Karpas-422 (cell line): ENCODE results near the gene TM9SF3. TPM values are rescaled to one million over a fixed set of nuclear protein-coding genes. Genes with fewer than 3 reads are reported as not detected.
"Not testable (repeated sequence)": the region's sequence is repeated elsewhere in the genome, so short reads cannot be mapped to it uniquely, and the experiment has no call there.

Experiments
- DNase-seq: peaks from one replicate; pipeline ENCODE4 v3.0.0-alpha.2; 2015
- H2AFZ ChIP-seq: fragments of 200-600 bp; sonication (generic); 2 replicates; pipeline ENCODE4 v1.6.1; 2014; ENCODE audit warnings: antibody characterized with exemption, low read length, mixed read lengths
- H3K27ac ChIP-seq: fragments of 200-600 bp; sonication (generic); 2 replicates; pipeline ENCODE4 v1.5.1; 2014; ENCODE audit warnings: mild to moderate bottlenecking, low read length, moderate library complexity
- H3K27me3 ChIP-seq: fragments of 200-600 bp; sonication (generic); 2 replicates; pipeline ENCODE4 v1.6.1; 2014; ENCODE audit warnings: low read length, mixed read lengths
- H3K36me3 ChIP-seq: fragments of 200-600 bp; sonication (generic); 2 replicates; pipeline ENCODE4 v1.6.1; 2014; ENCODE audit warnings: low read length, mixed read lengths; ENCODE audit not compliant: insufficient read depth
- H3K4me1 ChIP-seq: fragments of 200-600 bp; sonication (generic); 2 replicates; pipeline ENCODE4 v1.6.1; 2014; ENCODE audit warnings: mild to moderate bottlenecking, low read length, mixed read lengths
- H3K4me2 ChIP-seq: fragments of 200-600 bp; sonication (generic); 2 replicates; pipeline ENCODE4 v1.6.1; 2014; ENCODE audit warnings: low read length, low read depth, mild to moderate bottlenecking; ENCODE audit not compliant: poor library complexity, severe bottlenecking
- H3K4me3 ChIP-seq: fragments of 200-600 bp; sonication (generic); 2 replicates; pipeline ENCODE4 v1.5.1; 2014; ENCODE audit warnings: mild to moderate bottlenecking, antibody characterized with exemption, low read length, mixed read lengths
- H3K79me2 ChIP-seq: fragments of 200-600 bp; sonication (generic); 2 replicates; pipeline ENCODE4 v1.6.1; 2014; ENCODE audit warnings: mild to moderate bottlenecking, low read length, mixed read lengths
- H3K9ac ChIP-seq: fragments of 200-600 bp; sonication (generic); 2 replicates; pipeline ENCODE4 v1.6.0; 2014; ENCODE audit warnings: low read length
- H3K9me2 ChIP-seq: fragments of 200-600 bp; sonication (generic), shearing (Covaris generic); replicated peaks from 2 replicates; pipeline ENCODE4 v1.6.0; 2014; ENCODE audit warnings: mild to moderate bottlenecking, low read length, moderate library complexity; ENCODE audit not compliant: insufficient read depth
- H3K9me3 ChIP-seq: fragments of 300-700, 200-600 bp; sonication (generic); 2 replicates; pipeline ENCODE4 v1.6.1; 2014; ENCODE audit warnings: low read length, mixed read lengths
- H4K20me1 ChIP-seq: fragments of 200-600 bp; sonication (generic); 2 replicates; pipeline ENCODE4 v1.6.1; 2014; ENCODE audit warnings: mild to moderate bottlenecking, antibody characterized with exemption, low read length, low read depth; ENCODE audit not compliant: insufficient read depth
- total RNA-seq: library from RNA; depleted of rRNA; stranded (reverse); fragments of >200 nt; shearing (Covaris generic); gene quantifications from 2 replicates; pipeline ENCODE4 v1.2.3, GENCODE V29; 2014; ENCODE audit warnings: low replicate concordance

TM9SF3 gene
- total RNA-seq, 1 experiment from 2014 or later: 32.5 TPM

DNA sequence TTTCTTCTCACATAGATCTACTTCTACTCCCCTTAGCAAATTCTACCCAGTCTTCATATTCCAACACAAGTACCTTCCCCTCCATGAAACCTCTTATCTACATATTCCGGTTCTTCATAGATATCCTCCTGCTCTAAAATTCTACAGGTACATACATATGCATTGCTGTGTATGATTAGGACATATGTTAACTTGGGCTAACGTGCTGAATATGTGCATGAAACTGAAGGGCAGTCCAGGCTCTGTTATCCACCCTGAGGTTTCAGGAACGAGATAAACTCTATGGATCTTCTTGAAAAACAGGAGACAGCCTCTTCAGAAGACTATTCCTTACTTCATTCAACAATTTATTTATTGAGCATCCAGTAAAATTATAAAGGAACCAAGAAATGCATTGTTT lies 31.5 kb downstream of the TM9SF3 start:
- Histone ChIP-seq H3K27ac (no peak overlapping the region), H3K79me2 (peaks cover 14% of the 10 kb centered on the region), H3K9me2 (no peaks in the 10 kb centered on the region), H3K4me2 (no peak overlapping the region), H3K9ac (no peak overlapping the region), H3K9me3 (no peaks in the 10 kb centered on the region), H3K36me3 (peaks cover 8% of the 10 kb centered on the region; the same call in 1 of the 2 replicates), H3K27me3 (no peaks in the 10 kb centered on the region), H3K4me1 (no peaks in the 10 kb centered on the region), H3K4me3 (no peak overlapping the region), H4K20me1 (no peaks in the 10 kb centered on the region), H2AFZ (no peak overlapping the region)
- DNase-seq: no peak

DNA sequence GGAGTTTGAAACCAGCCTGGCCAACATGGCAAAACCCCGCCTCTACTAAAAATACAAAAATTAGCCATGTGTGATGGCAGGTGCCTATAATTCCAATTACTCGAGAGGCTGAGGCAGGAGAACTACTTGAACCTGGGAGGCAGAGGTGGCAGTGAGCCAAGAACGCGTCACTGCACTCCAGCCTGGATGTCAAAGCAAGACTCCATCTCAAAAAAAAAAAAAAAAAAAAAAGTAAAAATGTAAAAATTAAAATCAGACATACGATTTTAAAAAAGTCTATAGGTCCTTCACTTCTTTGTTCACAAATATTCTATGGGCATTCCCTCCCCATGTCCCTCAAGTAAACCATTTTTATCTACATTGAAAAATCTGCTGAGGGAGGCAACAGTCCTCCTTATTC lies 38.2 kb downstream of the TM9SF3 start:
- peaks cover 25% of the 10 kb centered on the region for H3K79me2 ChIP-seq
- no peaks in the 10 kb centered on the region for H3K9me3 ChIP-seq
- no peak overlapping the region for H2AFZ ChIP-seq
- no peaks in the 10 kb centered on the region for H3K9me2 ChIP-seq
- no peaks in the 10 kb centered on the region for H4K20me1 ChIP-seq
- no peaks in the 10 kb centered on the region for H3K4me1 ChIP-seq
- no peak overlapping the region for H3K9ac ChIP-seq
- H3K27me3 ChIP-seq: no peaks in the 10 kb centered on the region
- no peak for DNase-seq
- H3K27ac ChIP-seq: no peak overlapping the region
- H3K36me3 ChIP-seq: peaks cover 2% of the 10 kb centered on the region; the same call in 1 of the 2 replicates
- H3K4me2 ChIP-seq: no peak overlapping the region
- no peak overlapping the region for H3K4me3 ChIP-seq

DNA sequence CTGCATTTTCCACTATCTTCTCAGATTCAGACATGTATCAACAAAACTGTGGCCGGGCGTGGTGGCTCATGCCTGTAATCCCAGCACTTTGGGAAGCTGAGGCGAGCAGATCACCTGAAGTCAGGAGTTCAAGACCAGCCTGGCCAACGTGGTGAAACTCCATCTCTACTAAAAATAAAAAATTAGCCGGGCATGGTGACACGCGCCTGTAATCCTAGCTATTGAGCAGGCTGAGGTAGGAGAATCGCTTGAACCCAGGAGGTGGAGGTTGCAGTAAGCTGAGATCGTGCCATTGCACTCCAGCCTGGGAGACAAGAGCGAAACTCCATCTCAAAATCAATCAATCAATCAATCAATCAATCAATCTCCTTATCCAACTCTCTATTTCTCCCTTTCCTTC lies 41.3 kb downstream of the TM9SF3 start:
- H3K36me3 ChIP-seq, H4K20me1 ChIP-seq, H2AFZ ChIP-seq: not testable (repeated sequence)

DNA sequence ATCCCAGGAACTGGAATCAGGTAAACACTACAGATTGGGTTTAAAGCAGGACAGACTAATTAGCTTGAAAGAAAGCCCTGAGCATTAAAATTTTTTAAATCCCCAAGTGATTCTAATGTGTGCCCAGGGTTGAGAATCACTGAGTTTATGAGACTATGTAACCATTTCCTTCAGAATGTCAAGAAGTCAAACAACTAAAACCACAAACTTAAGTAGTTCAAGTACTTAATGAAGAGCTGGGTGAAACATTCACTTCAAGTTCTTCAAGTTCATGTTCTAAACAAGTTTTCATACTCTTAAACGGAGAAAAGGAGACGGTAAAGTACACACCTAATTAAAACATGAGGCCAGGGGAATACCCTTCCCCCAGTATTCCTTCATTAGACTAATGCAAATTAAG lies 44.9 kb downstream of the TM9SF3 start:
- Histone ChIP-seq H3K9me3 (no peaks in the 10 kb centered on the region), H3K27ac (no peak overlapping the region), H4K20me1 (no peaks in the 10 kb centered on the region), H3K79me2 (peaks cover 32% of the 10 kb centered on the region), H3K36me3 (peaks cover 3% of the 10 kb centered on the region), H3K4me3 (no peak overlapping the region), H3K9me2 (no peaks in the 10 kb centered on the region), H3K27me3 (no peaks in the 10 kb centered on the region), H3K9ac (no peak overlapping the region), H3K4me2 (no peak overlapping the region), H2AFZ (no peak overlapping the region), H3K4me1 (no peaks in the 10 kb centered on the region)
- no peak for DNase-seq

More for the DNA sequence above, 41.3 kb downstream of the TM9SF3 start:
- not testable (repeated sequence) for H3K4me3 ChIP-seq, H3K4me1 ChIP-seq, H3K9me2 ChIP-seq, H3K4me2 ChIP-seq, H3K9me3 ChIP-seq, H3K9ac ChIP-seq, H3K27me3 ChIP-seq, DNase-seq, H3K27ac ChIP-seq
- H3K79me2 ChIP-seq: peaks cover 21% of the 10 kb centered on the region

DNA sequence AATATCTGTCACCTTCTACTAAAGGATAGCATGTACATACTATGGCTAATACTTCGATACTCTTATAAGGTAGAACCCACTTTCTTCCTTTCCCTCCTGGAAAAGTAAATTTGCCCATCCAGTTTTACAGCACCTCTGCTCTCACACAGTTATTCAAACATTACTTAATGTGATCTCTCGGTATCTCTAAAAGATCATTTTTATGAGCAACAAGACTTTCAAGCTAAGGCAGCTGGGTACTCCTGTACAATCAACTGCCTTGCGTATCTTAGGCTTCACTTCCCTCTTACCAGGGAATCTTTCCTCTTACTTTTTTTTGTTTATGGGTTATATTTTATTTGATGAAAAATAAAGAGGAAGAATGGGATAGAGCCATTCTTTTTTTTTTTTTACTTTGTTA lies 46.6 kb downstream of the TM9SF3 start:
- Histone ChIP-seq H3K27me3 (no peaks in the 10 kb centered on the region), H3K79me2 (peaks cover 36% of the 10 kb centered on the region), H2AFZ (no peak overlapping the region), H4K20me1 (no peaks in the 10 kb centered on the region), H3K27ac (no peak overlapping the region), H3K9me2 (no peaks in the 10 kb centered on the region), H3K4me1 (peaks cover 8% of the 10 kb centered on the region), H3K4me2 (no peak overlapping the region), H3K4me3 (no peak overlapping the region), H3K36me3 (peaks cover 3% of the 10 kb centered on the region), H3K9me3 (no peaks in the 10 kb centered on the region), H3K9ac (no peak overlapping the region)
- DNase-seq: no peak

DNA sequence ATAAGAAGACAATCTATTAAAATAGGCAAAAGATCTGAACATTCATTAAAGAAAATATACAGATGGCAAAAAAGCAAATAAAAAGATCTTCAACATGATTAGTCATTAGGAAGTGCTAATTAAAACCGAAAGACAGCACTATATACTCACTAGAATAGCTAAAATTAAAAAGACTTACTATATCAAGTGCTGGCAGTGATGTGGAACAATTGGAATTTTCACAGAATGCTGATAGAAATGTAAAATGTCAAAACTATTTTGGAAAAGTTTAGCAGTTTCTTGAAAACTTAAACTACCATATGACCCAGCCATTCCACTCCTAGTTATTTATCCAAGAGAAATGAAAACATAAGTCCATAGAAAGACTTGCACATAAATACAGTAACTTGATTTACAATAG lies 48.1 kb downstream of the TM9SF3 start:
- H3K36me3 ChIP-seq: peaks cover 3% of the 10 kb centered on the region
- no peak overlapping the region for H3K4me2 ChIP-seq
- no peak overlapping the region for H3K27ac ChIP-seq
- H2AFZ ChIP-seq: no peak overlapping the region
- no peak overlapping the region for H3K9ac ChIP-seq
- H3K9me3 ChIP-seq: no peaks in the 10 kb centered on the region
- H3K9me2 ChIP-seq: no peaks in the 10 kb centered on the region
- H3K79me2 ChIP-seq: peaks cover 50% of the 10 kb centered on the region
- DNase-seq: no peak
- no peaks in the 10 kb centered on the region for H4K20me1 ChIP-seq
- no peaks in the 10 kb centered on the region for H3K27me3 ChIP-seq
- no peak overlapping the region for H3K4me3 ChIP-seq
- peaks cover 8% of the 10 kb centered on the region for H3K4me1 ChIP-seq

DNA sequence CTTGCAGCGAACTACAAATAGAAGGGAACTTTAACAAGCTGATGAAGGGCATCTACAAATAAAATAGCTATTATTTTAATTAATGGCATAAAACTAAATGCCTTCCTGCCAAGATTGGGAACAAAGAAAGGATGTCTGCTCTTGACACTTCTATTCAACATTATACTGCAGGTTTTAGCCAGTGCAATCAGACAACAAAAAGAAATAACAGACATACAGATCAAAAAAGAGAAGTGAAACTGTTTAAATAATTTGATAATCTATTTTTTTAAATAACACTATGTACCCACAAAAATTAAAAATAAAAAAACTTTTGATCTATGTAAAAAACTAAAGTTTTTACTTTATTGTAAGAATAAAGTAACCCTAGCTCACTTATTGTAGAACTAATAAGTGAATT lies 50.7 kb downstream of the TM9SF3 start:
- no peaks in the 10 kb centered on the region for H3K9me3 ChIP-seq
- H3K27ac ChIP-seq: no peak overlapping the region
- H3K4me2 ChIP-seq: no peak overlapping the region
- H3K4me1 ChIP-seq: peaks cover 8% of the 10 kb centered on the region
- H4K20me1 ChIP-seq: no peaks in the 10 kb centered on the region
- no peak for DNase-seq
- H3K36me3 ChIP-seq: no peaks in the 10 kb centered on the region; the same call in 1 of the 2 replicates
- H3K9me2 ChIP-seq: no peaks in the 10 kb centered on the region
- no peaks in the 10 kb centered on the region for H3K27me3 ChIP-seq
- H2AFZ ChIP-seq: no peak overlapping the region
- no peak overlapping the region for H3K4me3 ChIP-seq
- no peak overlapping the region for H3K9ac ChIP-seq
- H3K79me2 ChIP-seq: peaks cover 55% of the 10 kb centered on the region

DNA sequence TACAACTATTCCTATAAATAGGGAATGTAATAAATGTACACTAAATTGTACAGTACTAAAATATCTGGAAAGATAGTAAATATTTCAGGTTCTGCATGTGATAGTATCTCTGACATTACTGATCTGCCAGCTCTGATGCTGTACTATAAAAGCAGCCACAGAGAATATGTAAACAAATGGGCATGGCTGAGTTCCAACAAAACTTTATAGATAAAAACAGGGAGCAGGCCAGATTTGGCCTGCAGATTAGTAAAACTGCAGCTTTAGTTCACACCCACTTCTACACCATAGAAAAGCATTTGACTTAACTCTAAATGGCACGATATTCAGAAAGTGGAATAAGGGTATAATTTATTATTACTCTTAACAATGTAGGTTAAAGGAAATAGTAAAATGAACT lies 54.3 kb downstream of the TM9SF3 start:
- Histone ChIP-seq H3K27ac (no peak overlapping the region), H3K9me3 (no peaks in the 10 kb centered on the region), H3K4me2 (no peak overlapping the region), H3K27me3 (no peaks in the 10 kb centered on the region), H4K20me1 (no peaks in the 10 kb centered on the region), H2AFZ (no peak overlapping the region), H3K9ac (no peak overlapping the region), H3K36me3 (peaks cover under 1% of the 10 kb centered on the region; the same call in 1 of the 2 replicates), H3K79me2 (peaks cover 37% of the 10 kb centered on the region), H3K4me3 (no peak overlapping the region), H3K9me2 (no peaks in the 10 kb centered on the region), H3K4me1 (peaks cover 8% of the 10 kb centered on the region)
- no peak for DNase-seq
